Astrocyte (in vitro differentiated cells and primary cell): ENCODE data around the gene IP6K3. TPM values are rescaled to one million over a fixed set of nuclear protein-coding genes. Genes with fewer than 3 reads are reported as not detected.

ENCODE experiments used
- DNase-seq: peaks from one replicate; pipeline ENCODE4 v3.0.0-alpha.2; 2010; ENCODE audit warnings: low read depth
- FAIRE-seq: peaks from 2 replicates; lab custom pipeline; 2011; peaks lifted over from hg19 to GRCh38; lab: Jason Lieb, UNC
- H2AFZ ChIP-seq: 2 replicates; pipeline ENCODE4 v1.6.0; 2012; ENCODE audit warnings: low read depth, low read length, inconsistent platforms
- H3K27ac ChIP-seq: 2 replicates; pipeline ENCODE4 v1.5.1; 2011; ENCODE audit warnings: low read depth, low read length, inconsistent platforms
- H3K27me3 ChIP-seq: 2 replicates; pipeline ENCODE4 v1.6.0; 2011; ENCODE audit warnings: low read length, inconsistent platforms; ENCODE audit not compliant: insufficient read depth
- H3K36me3 ChIP-seq: 2 replicates; pipeline ENCODE4 v1.5.1; 2011; ENCODE audit warnings: low read length, inconsistent platforms; ENCODE audit not compliant: insufficient read depth
- H3K4me1 ChIP-seq: 2 replicates; pipeline ENCODE4 v1.5.1; 2011; ENCODE audit warnings: low read length, inconsistent platforms; ENCODE audit not compliant: insufficient read depth
- H3K4me2 ChIP-seq: 2 replicates; pipeline ENCODE4 v1.6.0; 2012; ENCODE audit warnings: low read length, inconsistent platforms
- H3K4me3 ChIP-seq: 2 replicates; pipeline ENCODE4 v1.5.1; 2011; ENCODE audit warnings: low read depth, mild to moderate bottlenecking, low read length, inconsistent platforms; ENCODE audit not compliant: insufficient read depth
- H3K79me2 ChIP-seq: 2 replicates; pipeline ENCODE4 v1.6.0; 2012; ENCODE audit warnings: mild to moderate bottlenecking, low read length, inconsistent platforms; ENCODE audit not compliant: insufficient read depth
- H3K9ac ChIP-seq: 2 replicates; pipeline ENCODE4 v1.6.0; 2012; ENCODE audit warnings: mild to moderate bottlenecking, low read length, inconsistent platforms
- H3K9me3 ChIP-seq: 2 replicates; pipeline ENCODE4 v1.5.1; 2012; ENCODE audit warnings: low read depth, mild to moderate bottlenecking, low read length, inconsistent platforms; ENCODE audit not compliant: insufficient read depth
- H4K20me1 ChIP-seq: 2 replicates; pipeline ENCODE4 v1.6.0; 2012; ENCODE audit warnings: low read length, inconsistent platforms; ENCODE audit not compliant: insufficient read depth
- H3K27ac Mint-ChIP-seq: one replicate; pipeline ENCODE4 v1.8.0; 2021; ENCODE audit warnings: mild to moderate bottlenecking, mixed read lengths; ENCODE audit not compliant: unreplicated experiment
- H3K27me3 Mint-ChIP-seq: one replicate; pipeline ENCODE4 v1.8.0; 2021; ENCODE audit warnings: low read depth, mixed read lengths; ENCODE audit not compliant: unreplicated experiment
- H3K36me3 Mint-ChIP-seq: one replicate; pipeline ENCODE4 v1.8.0; 2021; ENCODE audit warnings: low read depth, mixed read lengths; ENCODE audit not compliant: unreplicated experiment
- H3K4me1 Mint-ChIP-seq: one replicate; pipeline ENCODE4 v1.8.0; 2021; ENCODE audit warnings: low read depth, mixed read lengths; ENCODE audit not compliant: unreplicated experiment
- H3K4me3 Mint-ChIP-seq: one replicate; pipeline ENCODE4 v1.8.0; 2021; ENCODE audit warnings: mild to moderate bottlenecking, moderate library complexity, mixed read lengths; ENCODE audit not compliant: unreplicated experiment
- H3K9me3 Mint-ChIP-seq: one replicate; pipeline ENCODE4 v1.8.0; 2021; ENCODE audit warnings: mild to moderate bottlenecking, mixed read lengths; ENCODE audit not compliant: unreplicated experiment
- EZH2 ChIP-seq: IDR thresholded peaks from 2 replicates; pipeline ENCODE4 v1.6.1; 2012; ENCODE audit warnings: mild to moderate bottlenecking, low read length, inconsistent platforms; ENCODE audit not compliant: insufficient read depth
- total RNA-seq: library from RNA; stranded (reverse); gene quantifications from 2 replicates; pipeline ENCODE4 v1.2.1, GENCODE V29; 2021
- TF ChIP-seq, protein P1 (sequence below): IDR thresholded peaks from 2 replicates; pipeline ENCODE4 v1.5.1; 2011; ENCODE audit warnings: low read depth, mild to moderate bottlenecking, inconsistent platforms, low read length, moderate library complexity; ENCODE audit not compliant: insufficient read depth

Gene IP6K3
- total RNA-seq, 1 donor from 2014 or later: 4.6 TPM

DNA sequence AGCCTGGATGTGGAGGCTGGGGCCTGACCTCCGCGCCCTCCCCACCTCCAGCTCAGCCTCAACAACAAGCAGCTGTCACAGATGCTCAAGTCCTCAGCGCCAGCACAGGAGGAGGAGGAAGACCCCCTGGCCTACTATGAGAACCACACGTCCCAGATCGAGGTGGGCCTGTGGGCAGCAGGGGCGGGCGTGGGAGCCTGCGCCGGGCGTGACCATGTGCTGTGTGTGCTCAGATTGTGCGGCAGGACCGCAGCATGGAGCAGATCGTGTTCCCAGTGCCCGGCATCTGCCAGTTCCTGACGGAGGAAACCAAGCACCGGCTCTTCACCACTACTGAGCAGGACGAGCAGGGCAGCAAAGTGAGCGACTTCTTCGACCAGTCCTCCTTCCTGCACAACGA lies 58.7 kb downstream of the IP6K3 start:
- H3K27me3 Mint-ChIP-seq: no peaks in the 10 kb centered on the region
- no peak for FAIRE-seq

DNA sequence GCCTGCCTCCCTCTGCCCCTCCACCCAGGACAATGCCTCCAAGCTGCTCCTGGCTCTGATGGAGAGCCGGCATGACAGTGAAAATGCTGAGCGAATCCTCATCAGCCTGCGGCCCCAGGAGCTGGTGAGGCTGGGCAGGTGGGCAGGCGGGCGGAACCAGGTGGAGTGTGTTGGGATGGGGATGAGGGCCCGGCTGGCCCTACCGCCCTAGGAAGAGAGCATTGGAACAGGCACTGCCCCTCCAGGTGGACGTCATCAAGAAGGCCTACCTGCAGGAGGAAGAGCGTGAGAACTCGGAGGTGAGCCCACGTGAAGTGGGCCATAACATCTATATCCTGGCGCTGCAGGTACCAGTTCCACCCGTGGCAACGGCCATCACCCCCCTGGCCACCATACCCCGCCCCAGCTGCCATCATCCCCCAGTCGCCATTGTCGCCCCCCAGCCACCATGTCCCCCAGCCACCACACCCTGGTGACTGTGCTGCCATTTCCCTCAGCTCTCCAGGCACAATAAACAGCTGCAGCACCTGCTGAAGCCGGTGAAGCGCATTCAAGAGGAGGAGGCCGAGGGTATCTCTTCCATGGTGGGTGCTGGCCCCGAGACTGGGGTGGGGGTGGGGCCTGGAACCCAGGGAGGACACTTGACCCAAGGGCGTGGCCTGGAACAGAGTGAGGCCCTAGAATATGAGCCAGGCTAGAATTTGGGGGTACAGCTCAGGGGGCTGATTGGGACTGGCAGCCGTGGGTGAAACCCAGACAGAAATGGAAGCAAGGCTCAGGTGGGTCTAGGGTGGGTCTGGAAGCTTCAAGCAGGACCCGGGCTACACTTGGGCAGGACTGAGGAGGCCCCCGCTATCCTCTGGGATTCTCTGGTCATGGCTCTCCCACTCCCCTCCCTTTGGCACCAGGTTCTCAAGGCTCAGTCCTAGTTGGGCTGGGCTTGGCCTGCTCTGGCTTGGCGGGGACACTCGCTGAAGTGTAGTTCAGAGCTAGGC lies 59.4 kb downstream of the IP6K3 start:
- Histone ChIP-seq H3K27ac (no peak overlapping the region), H3K9ac (no peak overlapping the region), H2AFZ (no peak overlapping the region), H3K4me2 (no peak overlapping the region), H3K27me3 (no peaks in the 10 kb centered on the region), H3K36me3 (no peaks in the 10 kb centered on the region), H3K9me3 (no peaks in the 10 kb centered on the region), H4K20me1 (no peaks in the 10 kb centered on the region), H3K4me3 (no peak overlapping the region), H3K79me2 (no peaks in the 10 kb centered on the region), H3K4me1 (peaks cover 12% of the 10 kb centered on the region)
- DNase-seq: no peak
- FAIRE-seq: no peak
- no peak overlapping the region for H3K4me3 Mint-ChIP-seq
- no peak for TF ChIP-seq EZH2
- TF ChIP-seq, protein P1, sequence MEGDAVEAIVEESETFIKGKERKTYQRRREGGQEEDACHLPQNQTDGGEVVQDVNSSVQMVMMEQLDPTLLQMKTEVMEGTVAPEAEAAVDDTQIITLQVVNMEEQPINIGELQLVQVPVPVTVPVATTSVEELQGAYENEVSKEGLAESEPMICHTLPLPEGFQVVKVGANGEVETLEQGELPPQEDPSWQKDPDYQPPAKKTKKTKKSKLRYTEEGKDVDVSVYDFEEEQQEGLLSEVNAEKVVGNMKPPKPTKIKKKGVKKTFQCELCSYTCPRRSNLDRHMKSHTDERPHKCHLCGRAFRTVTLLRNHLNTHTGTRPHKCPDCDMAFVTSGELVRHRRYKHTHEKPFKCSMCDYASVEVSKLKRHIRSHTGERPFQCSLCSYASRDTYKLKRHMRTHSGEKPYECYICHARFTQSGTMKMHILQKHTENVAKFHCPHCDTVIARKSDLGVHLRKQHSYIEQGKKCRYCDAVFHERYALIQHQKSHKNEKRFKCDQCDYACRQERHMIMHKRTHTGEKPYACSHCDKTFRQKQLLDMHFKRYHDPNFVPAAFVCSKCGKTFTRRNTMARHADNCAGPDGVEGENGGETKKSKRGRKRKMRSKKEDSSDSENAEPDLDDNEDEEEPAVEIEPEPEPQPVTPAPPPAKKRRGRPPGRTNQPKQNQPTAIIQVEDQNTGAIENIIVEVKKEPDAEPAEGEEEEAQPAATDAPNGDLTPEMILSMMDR: no peak
- peaks cover 26% of the 10 kb centered on the region for H3K36me3 Mint-ChIP-seq
- no peaks in the 10 kb centered on the region for H3K27me3 Mint-ChIP-seq
- no peak overlapping the region for H3K27ac Mint-ChIP-seq
- H3K9me3 Mint-ChIP-seq: no peaks in the 10 kb centered on the region
- peaks cover under 1% of the 10 kb centered on the region for H3K4me1 Mint-ChIP-seq

More for the DNA sequence above, 58.7 kb downstream of the IP6K3 start:
- no peak overlapping the region for H3K27ac ChIP-seq
- H3K4me1 ChIP-seq: peaks cover 20% of the 10 kb centered on the region
- no peak overlapping the region for H3K9ac ChIP-seq
- H4K20me1 ChIP-seq: no peaks in the 10 kb centered on the region
- H3K36me3 Mint-ChIP-seq: peaks cover 24% of the 10 kb centered on the region
- H3K9me3 ChIP-seq: no peaks in the 10 kb centered on the region
- no peak overlapping the region for H2AFZ ChIP-seq
- no peak for TF ChIP-seq EZH2
- H3K9me3 Mint-ChIP-seq: no peaks in the 10 kb centered on the region
- no peaks in the 10 kb centered on the region for H3K27me3 ChIP-seq
- no peak for DNase-seq
- peaks cover 7% of the 10 kb centered on the region for H3K4me1 Mint-ChIP-seq
- no peaks in the 10 kb centered on the region for H3K36me3 ChIP-seq
- no peak overlapping the region for H3K4me3 Mint-ChIP-seq
- H3K4me2 ChIP-seq: no peak overlapping the region
- H3K27ac Mint-ChIP-seq: no peak overlapping the region
- H3K79me2 ChIP-seq: no peaks in the 10 kb centered on the region
- no peak overlapping the region for H3K4me3 ChIP-seq

DNA sequence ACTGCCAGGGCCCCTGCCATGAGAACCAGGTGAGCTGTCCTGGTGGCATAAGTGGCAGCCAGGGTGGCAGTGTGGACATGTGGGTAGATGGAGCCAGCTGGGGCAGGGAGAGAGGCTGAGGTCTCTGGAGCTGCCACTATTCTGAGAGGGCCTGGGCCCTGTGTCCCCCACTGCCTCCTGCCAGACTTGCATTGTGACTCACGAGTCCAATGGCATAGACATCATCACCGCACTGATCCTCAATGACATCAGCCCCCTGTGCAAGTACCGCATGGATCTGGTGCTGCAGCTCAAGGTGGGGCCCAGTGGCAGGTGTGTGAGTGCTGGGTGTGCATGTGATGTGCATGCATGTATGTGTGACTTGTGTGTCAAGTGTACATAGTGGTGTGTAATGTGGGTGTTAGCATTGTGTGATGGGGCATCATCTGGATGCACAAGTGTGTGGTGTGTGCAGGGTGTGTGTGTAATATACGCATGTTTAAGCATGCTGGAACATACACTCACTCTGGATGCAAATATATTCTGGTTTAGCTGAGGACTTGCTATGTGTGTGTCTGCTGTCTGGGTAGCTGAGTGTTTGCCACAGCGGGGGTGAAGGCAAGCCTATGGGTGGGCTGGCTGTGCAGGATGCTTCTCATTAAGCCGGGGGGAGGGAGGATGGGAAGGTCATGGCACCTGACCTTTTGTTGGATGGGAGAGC lies 60.3 kb downstream of the IP6K3 start:
- Mint-ChIP-seq H3K27ac (no peak overlapping the region), H3K9me3 (no peaks in the 10 kb centered on the region), H3K27me3 (no peaks in the 10 kb centered on the region), H3K36me3 (peaks cover 24% of the 10 kb centered on the region), H3K4me3 (no peak overlapping the region), H3K4me1 (no peaks in the 10 kb centered on the region)
- FAIRE-seq (no peak), DNase-seq (no peak)
- no peaks in the 10 kb centered on the region for H4K20me1 ChIP-seq
- H3K79me2 ChIP-seq: no peaks in the 10 kb centered on the region
- H3K4me2 ChIP-seq: no peak overlapping the region
- no peak overlapping the region for H2AFZ ChIP-seq
- no peaks in the 10 kb centered on the region for H3K36me3 ChIP-seq
- no peak overlapping the region for H3K9ac ChIP-seq
- peaks cover 6% of the 10 kb centered on the region for H3K4me1 ChIP-seq
- no peak overlapping the region for H3K27ac ChIP-seq
- no peaks in the 10 kb centered on the region for H3K9me3 ChIP-seq
- TF ChIP-seq, protein P1: no peak
- no peak for TF ChIP-seq EZH2
- no peak overlapping the region for H3K4me3 ChIP-seq
- no peaks in the 10 kb centered on the region for H3K27me3 ChIP-seq
